SK-N-MC (cell line): ENCODE measurements around the gene NOC2L.
A peak's percentile ranks its signal among the peaks of the same experiment; 100 is the strongest.

ENCODE experiments used
- EZH2 ChIP-seq: fragments of 200-600 bp; sonication (generic); IDR thresholded peaks from one replicate; pipeline ENCODE4 v1.6.1; 2017; ENCODE audit warnings: antibody characterized with exemption
- POLR2AphosphoS5 ChIP-seq: IDR thresholded peaks from 2 replicates; pipeline ENCODE4 v1.6.1; 2012; ENCODE audit warnings: mild to moderate bottlenecking, low read depth, low read length, borderline replicate concordance

GRCh38 chr1:907611-908451 is 51.2 kb downstream of the NOC2L start:
- no peak for TF ChIP-seq EZH2
- TF ChIP-seq POLR2AphosphoS5, result peak; percentile 32; the same call in 1 of the 2 replicates
